Fibroblast of lung (primary cell): ENCODE results near the gene WBP1L.

ENCODE experiments used
- CTCF ChIP-seq, 2 donors: IDR thresholded peaks in 1 of 2; conservative IDR thresholded peaks in 1 of 2; 1 replicate in 1 of 2; 2 replicates in 1 of 2; pipeline ENCODE4 v1.5.1; 2011 to 2012; ENCODE audit warnings: low read length in 2 of 2, control low read depth in 1 of 2, inconsistent platforms in 1 of 2, low read depth in 1 of 2, mild to moderate bottlenecking in 1 of 2
- EZH2 ChIP-seq: IDR thresholded peaks from 2 replicates; pipeline ENCODE4 v1.5.1; 2012; ENCODE audit warnings: low read length, control low read depth, mild to moderate bottlenecking; ENCODE audit errors: missing control alignments

GRCh38 chr10:102738692-102739121 lies 5.0 kb upstream of the WBP1L start:
- TF ChIP-seq CTCF (conservative IDR thresholded peaks at IDR 0.05 in 1 of 2, IDR thresholded peaks at IDR 0.05 in 1 of 2; ENCODE audit: low read depth in 1 of 2, low read length in 2 of 2) (no peak), EZH2 (no peak)
